ENCODE measurements around the gene SERPINA5.

The SERPINA5 gene

DNA sequence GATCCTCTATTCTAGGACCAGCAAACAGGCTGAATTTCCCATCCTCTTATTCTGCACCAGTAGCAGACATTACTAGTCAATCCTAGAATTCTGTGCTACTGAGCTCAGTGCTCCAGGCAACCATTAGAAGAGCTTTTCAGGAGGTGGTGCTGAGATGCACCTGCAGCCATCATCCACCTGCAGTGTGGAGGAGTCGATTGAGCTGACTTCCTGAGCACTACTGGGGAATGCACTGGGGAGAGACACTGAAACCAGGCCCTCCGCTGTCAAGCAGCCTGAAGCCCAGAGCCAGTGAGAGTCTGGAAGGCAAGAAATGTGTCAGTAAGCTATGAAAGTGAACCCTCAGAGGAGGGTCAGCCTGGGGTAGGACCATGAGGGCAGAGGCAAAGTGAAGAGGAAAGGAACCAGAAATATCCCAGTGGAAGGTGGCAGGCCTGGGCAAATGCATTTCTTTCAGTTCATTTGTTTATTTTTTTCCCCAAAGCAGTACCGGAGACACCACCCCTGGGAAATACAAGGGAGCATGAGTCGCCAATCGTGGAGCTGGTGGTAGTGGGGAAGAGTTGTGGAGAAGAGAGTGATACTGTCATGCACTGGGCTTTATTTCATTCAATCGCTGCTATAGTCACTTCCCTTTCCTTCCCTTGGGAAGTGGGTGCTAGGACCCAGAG is 43.0 kb upstream of the SERPINA5 start:
- Histone ChIP-seq H3K4me3 (ENCODE audit: low read depth, low read length) (no peak overlapping the region), H3K9ac (ENCODE audit: low read length) (no peak overlapping the region), H4K91ac (ENCODE audit: low read depth, low read length) (no peak overlapping the region), H3K27ac (ENCODE audit: low read depth, low read length) (no peak overlapping the region), H3K4me2 (ENCODE audit: low read length) (no peak overlapping the region), H3K27me3 (ENCODE audit: insufficient read depth, low read length) (no peaks in the 10 kb centered on the region), H2BK12ac (ENCODE audit: low read length) (no peak overlapping the region), H3K18ac (ENCODE audit: low read length) (no peak overlapping the region), H3K36me3 (ENCODE audit: control insufficient read depth in 1 of 2, insufficient read depth in 2 of 2, low read length in 2 of 2) (no peaks in the 10 kb centered on the region), H4K8ac (ENCODE audit: low read depth, low read length) (no peak overlapping the region), H3K4ac (ENCODE audit: low read depth, low read length) (no peak overlapping the region), H2BK120ac (ENCODE audit: insufficient read depth, low read length, poor library complexity) (no peak overlapping the region), H2AFZ (ENCODE audit: insufficient read depth, low read length, poor library complexity) (no peak overlapping the region), H3K4me1 (ENCODE audit: control insufficient read depth in 1 of 2, insufficient read depth in 2 of 2, low read length in 2 of 2) (no peaks in the 10 kb centered on the region), H3K9me3 (ENCODE audit: insufficient read depth, low read depth, low read length) (no peaks in the 10 kb centered on the region), H3K14ac (ENCODE audit: low read length) (no peak overlapping the region), H4K12ac (ENCODE audit: low read depth, low read length) (no peak overlapping the region), H3K23ac (ENCODE audit: low read length) (no peak overlapping the region), H3K79me2 (ENCODE audit: control insufficient read depth, insufficient read depth, low read length, poor library complexity) (no peaks in the 10 kb centered on the region), H2BK5ac (ENCODE audit: low read depth, low read length, poor library complexity) (no peak overlapping the region), H2AK5ac (ENCODE audit: low read length) (no peak overlapping the region), H3K79me1 (ENCODE audit: low read length) (no peaks in the 10 kb centered on the region)
- WGBS (ENCODE audit: extremely low coverage, insufficient coverage, insufficient read length): no CpG with 5 or more reads among the region's 6 CpGs
- no peak for DNase-seq

DNA sequence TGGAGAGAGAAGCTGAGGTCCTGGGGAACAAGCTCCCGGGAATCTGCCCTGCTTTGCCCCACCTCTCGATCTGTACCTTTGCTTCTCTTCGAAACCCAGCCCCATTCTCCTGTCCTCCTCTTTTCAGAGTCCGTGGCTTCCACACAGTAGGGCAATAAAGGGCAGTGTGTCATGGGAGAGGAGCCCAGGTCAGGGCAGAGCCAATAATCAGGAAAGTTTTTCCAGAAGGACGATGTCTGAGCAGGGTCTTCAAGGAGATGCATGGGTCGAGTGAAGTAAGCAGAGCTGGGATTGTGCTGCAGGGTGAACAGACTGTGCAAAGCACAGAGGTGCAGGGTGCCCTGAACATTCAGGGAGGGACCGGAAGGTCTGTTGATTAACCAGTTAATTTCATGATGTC is 42.0 kb upstream of the SERPINA5 start:
- Histone ChIP-seq H2AFZ (ENCODE audit: insufficient read depth, low read length, poor library complexity) (no peak overlapping the region), H4K8ac (ENCODE audit: low read depth, low read length) (no peak overlapping the region), H2BK120ac (ENCODE audit: insufficient read depth, low read length, poor library complexity) (no peak overlapping the region)

DNA sequence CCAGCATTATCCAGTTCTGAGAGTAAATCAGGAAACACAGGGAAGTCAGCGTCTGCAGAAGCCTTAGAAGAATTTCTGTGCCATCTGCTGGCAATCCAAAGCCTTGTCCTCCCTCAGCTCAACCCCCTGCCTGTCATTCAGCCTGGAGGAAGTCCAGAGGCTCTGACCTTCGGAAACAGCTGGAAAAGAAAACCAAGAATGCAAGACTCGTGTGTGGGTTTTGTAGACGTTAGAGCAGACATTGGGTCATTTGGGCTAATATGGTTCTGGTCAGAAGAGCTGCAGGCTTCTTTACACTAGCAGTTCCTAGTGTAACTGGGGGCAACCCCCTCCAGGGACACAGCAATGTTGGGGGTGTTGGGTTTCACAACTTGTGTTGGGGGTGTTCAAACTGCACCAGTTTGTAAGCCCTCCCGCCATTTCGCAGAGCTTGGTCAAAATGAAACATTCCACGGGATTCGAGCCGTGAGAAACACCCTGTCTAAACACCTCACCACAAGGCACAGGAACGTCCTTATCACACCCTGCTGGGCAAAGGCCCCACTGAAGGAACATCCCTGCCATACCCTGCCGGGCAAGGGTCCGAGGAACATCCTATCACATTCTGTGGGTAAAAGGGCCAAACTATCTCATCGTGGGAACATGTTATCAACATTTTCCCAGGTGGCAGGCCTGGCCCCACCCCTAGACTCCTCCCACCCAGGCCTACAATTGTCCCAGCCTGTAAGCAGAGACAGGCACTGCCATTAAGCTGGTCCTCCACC is 41.0 kb upstream of the SERPINA5 start:
- H4K12ac ChIP-seq (ENCODE audit: low read depth, low read length): no peak overlapping the region
- DNase-seq: peak; percentile 23 to 59
- no peaks in the 10 kb centered on the region for H3K79me1 ChIP-seq (ENCODE audit: low read length)
- WGBS (ENCODE audit: extremely low coverage, insufficient coverage, insufficient read length): no CpG with 5 or more reads among the region's 13 CpGs
- no peaks in the 10 kb centered on the region for H3K36me3 ChIP-seq (ENCODE audit: control insufficient read depth in 1 of 2, insufficient read depth in 2 of 2, low read length in 2 of 2)
- no peak overlapping the region for H2AK5ac ChIP-seq (ENCODE audit: low read length)
- no peak overlapping the region for H4K8ac ChIP-seq (ENCODE audit: low read depth, low read length)
- H3K18ac ChIP-seq (ENCODE audit: low read length): no peak overlapping the region
- no peaks in the 10 kb centered on the region for H3K9me3 ChIP-seq (ENCODE audit: insufficient read depth, low read depth, low read length)
- no peaks in the 10 kb centered on the region for H3K27me3 ChIP-seq (ENCODE audit: insufficient read depth, low read length)
- no peak overlapping the region for H2BK5ac ChIP-seq (ENCODE audit: low read depth, low read length, poor library complexity)
- H2BK120ac ChIP-seq (ENCODE audit: insufficient read depth, low read length, poor library complexity): no peak overlapping the region
- no peak overlapping the region for H3K23ac ChIP-seq (ENCODE audit: low read length)
- H3K4me2 ChIP-seq (ENCODE audit: low read length): no peak overlapping the region
- no peak overlapping the region for H3K27ac ChIP-seq (ENCODE audit: low read depth, low read length)
- no peaks in the 10 kb centered on the region for H3K4me1 ChIP-seq (ENCODE audit: control insufficient read depth in 1 of 2, insufficient read depth in 2 of 2, low read length in 2 of 2)
- no peak overlapping the region for H3K4me3 ChIP-seq (ENCODE audit: low read depth, low read length)
- no peak overlapping the region for H3K14ac ChIP-seq (ENCODE audit: low read length)
- no peaks in the 10 kb centered on the region for H3K79me2 ChIP-seq (ENCODE audit: control insufficient read depth, insufficient read depth, low read length, poor library complexity)
- no peak overlapping the region for H4K91ac ChIP-seq (ENCODE audit: low read depth, low read length)
- no peak overlapping the region for H3K4ac ChIP-seq (ENCODE audit: low read depth, low read length)
- H3K9ac ChIP-seq (ENCODE audit: low read length): no peak overlapping the region
- no peak overlapping the region for H2BK12ac ChIP-seq (ENCODE audit: low read length)
- no peak overlapping the region for H2AFZ ChIP-seq (ENCODE audit: insufficient read depth, low read length, poor library complexity)

More for the DNA sequence above, 42.0 kb upstream of the SERPINA5 start:
- H4K12ac ChIP-seq (ENCODE audit: low read depth, low read length): no peak overlapping the region
- no peak for DNase-seq
- H3K79me2 ChIP-seq (ENCODE audit: control insufficient read depth, insufficient read depth, low read length, poor library complexity): no peaks in the 10 kb centered on the region
- no peaks in the 10 kb centered on the region for H3K27me3 ChIP-seq (ENCODE audit: insufficient read depth, low read length)
- H3K9ac ChIP-seq (ENCODE audit: low read length): no peak overlapping the region
- H3K14ac ChIP-seq (ENCODE audit: low read length): no peak overlapping the region
- H3K36me3 ChIP-seq (ENCODE audit: control insufficient read depth in 1 of 2, insufficient read depth in 2 of 2, low read length in 2 of 2): no peaks in the 10 kb centered on the region
- no peak overlapping the region for H2BK5ac ChIP-seq (ENCODE audit: low read depth, low read length, poor library complexity)
- no peak overlapping the region for H2AK5ac ChIP-seq (ENCODE audit: low read length)
- no peak overlapping the region for H2BK12ac ChIP-seq (ENCODE audit: low read length)
- H3K4me3 ChIP-seq (ENCODE audit: low read depth, low read length): no peak overlapping the region
- H4K91ac ChIP-seq (ENCODE audit: low read depth, low read length): no peak overlapping the region
- H3K9me3 ChIP-seq (ENCODE audit: insufficient read depth, low read depth, low read length): no peaks in the 10 kb centered on the region
- no peak overlapping the region for H3K27ac ChIP-seq (ENCODE audit: low read depth, low read length)
- H3K18ac ChIP-seq (ENCODE audit: low read length): no peak overlapping the region
- no peak overlapping the region for H3K4me2 ChIP-seq (ENCODE audit: low read length)
- H3K4me1 ChIP-seq (ENCODE audit: control insufficient read depth in 1 of 2, insufficient read depth in 2 of 2, low read length in 2 of 2): no peaks in the 10 kb centered on the region
- H3K79me1 ChIP-seq (ENCODE audit: low read length): no peaks in the 10 kb centered on the region
- no peak overlapping the region for H3K23ac ChIP-seq (ENCODE audit: low read length)
- no peak overlapping the region for H3K4ac ChIP-seq (ENCODE audit: low read depth, low read length)
- no CpG with 5 or more reads among the region's 7 CpGs for WGBS (ENCODE audit: extremely low coverage, insufficient coverage, insufficient read length)

DNA sequence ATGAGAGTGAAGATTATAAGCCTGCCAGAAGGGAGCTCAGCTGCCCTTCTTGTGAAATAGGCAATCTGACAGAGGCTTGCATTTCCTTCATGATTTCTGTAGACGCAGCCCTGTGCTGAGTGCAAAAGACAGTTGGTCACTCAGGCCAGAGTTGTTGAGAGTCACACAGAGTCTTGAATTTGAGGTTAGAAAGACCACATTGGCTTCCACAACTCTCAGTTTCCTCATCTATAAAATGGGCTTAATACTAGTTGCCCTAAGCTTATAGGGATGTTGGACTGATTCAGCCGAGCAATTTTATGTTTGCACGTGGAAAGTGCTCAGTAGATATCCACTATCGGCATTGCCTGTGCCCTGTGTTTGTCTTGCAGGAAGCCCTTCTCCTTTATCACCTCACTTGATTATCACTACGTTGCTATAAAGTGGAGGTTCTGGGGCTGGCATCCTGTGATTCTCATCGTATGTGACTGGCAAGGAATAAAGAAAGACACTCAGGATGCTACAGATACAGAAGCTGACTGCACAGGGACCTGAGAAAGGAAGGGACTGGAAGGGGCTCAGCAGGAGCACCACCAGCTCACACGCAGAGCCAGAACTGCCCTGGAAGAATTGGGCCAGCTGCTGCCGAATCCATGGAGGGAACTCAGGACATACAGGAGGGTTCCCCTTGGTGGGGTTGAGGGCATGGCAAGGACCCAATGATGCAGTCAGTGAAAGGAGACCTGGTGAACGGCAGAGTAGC is 39.8 kb upstream of the SERPINA5 start:
- Histone ChIP-seq H3K79me2 (ENCODE audit: control insufficient read depth, insufficient read depth, low read length, poor library complexity) (no peaks in the 10 kb centered on the region), H2BK120ac (ENCODE audit: insufficient read depth, low read length, poor library complexity) (no peak overlapping the region), H3K23ac (ENCODE audit: low read length) (no peak overlapping the region), H2AFZ (ENCODE audit: insufficient read depth, low read length, poor library complexity) (no peak overlapping the region), H3K4ac (ENCODE audit: low read depth, low read length) (no peak overlapping the region), H3K4me3 (ENCODE audit: low read depth, low read length) (no peak overlapping the region), H2BK5ac (ENCODE audit: low read depth, low read length, poor library complexity) (no peak overlapping the region), H3K18ac (ENCODE audit: low read length) (no peak overlapping the region), H4K8ac (ENCODE audit: low read depth, low read length) (no peak overlapping the region), H3K9me3 (ENCODE audit: insufficient read depth, low read depth, low read length) (no peaks in the 10 kb centered on the region), H3K27ac (ENCODE audit: low read depth, low read length) (no peak overlapping the region), H4K12ac (ENCODE audit: low read depth, low read length) (no peak overlapping the region), H2AK5ac (ENCODE audit: low read length) (no peak overlapping the region), H2BK12ac (ENCODE audit: low read length) (no peak overlapping the region), H3K14ac (ENCODE audit: low read length) (no peak overlapping the region), H3K9ac (ENCODE audit: low read length) (no peak overlapping the region), H3K27me3 (ENCODE audit: insufficient read depth, low read length) (no peaks in the 10 kb centered on the region), H3K36me3 (ENCODE audit: control insufficient read depth in 1 of 2, insufficient read depth in 2 of 2, low read length in 2 of 2) (no peaks in the 10 kb centered on the region), H3K4me1 (ENCODE audit: control insufficient read depth in 1 of 2, insufficient read depth in 2 of 2, low read length in 2 of 2) (no peaks in the 10 kb centered on the region), H3K4me2 (ENCODE audit: low read length) (no peak overlapping the region), H3K79me1 (ENCODE audit: low read length) (no peaks in the 10 kb centered on the region), H4K91ac (ENCODE audit: low read depth, low read length) (no peak overlapping the region)
- peak in 1 of 2 donors; percentile 12 for DNase-seq
- no CpG with 5 or more reads among the region's 9 CpGs for WGBS (ENCODE audit: extremely low coverage, insufficient coverage, insufficient read length)
